ENCODE results near the gene SNED1. TPM values are rescaled to one million over a fixed set of nuclear protein-coding genes. Genes with fewer than 3 reads are reported as not detected.

Gene SNED1
- polyA plus RNA-seq, 3 donors: 0.02 to 3.4 (median 0.12) TPM

DNA sequence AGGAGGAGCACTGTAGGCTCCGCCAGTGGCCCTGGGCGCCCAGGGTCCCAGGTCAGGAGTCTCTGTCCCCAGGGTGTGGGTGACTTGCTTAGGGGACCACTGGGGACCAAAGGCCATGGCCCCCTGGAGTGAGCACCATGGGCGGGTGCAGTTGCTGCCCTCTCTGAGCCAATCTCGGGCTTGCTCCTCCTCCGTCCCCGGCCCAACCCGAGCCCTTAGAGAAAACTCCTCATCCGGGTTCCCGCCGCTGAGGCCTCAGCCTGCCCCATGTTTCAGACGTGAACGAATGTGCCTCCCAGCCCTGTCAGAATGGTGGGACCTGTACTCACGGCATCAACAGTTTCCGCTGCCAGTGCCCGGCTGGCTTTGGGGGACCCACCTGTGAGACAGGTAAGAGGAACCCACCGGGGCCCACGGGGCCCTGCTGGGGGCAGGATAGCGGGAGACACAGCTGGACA is 38.6 kb downstream of the SNED1 start:
- Mint-ChIP-seq H3K36me3 (no peaks in the 10 kb centered on the region), H3K27me3 (ENCODE audit: low read depth in 3 of 3) (peaks cover 4 to 18% (median 13%) of the 10 kb centered on the region in 3 donors), H3K27ac (no peak overlapping the region), H3K4me1 (peaks cover 8% of the 10 kb centered on the region), H3K4me3 (peak overlapping the region in 1 of 2 donors; percentile 53), H3K9me3 (no peaks in the 10 kb centered on the region)
- Histone ChIP-seq H3K4me1 (ENCODE audit: control insufficient read depth in 1 of 2, insufficient read depth in 2 of 2, low read length in 2 of 2) (peaks cover 0 to 4% of the 10 kb centered on the region in 2 donors), H3K9me3 (replicated peaks in 1 of 2; ENCODE audit: control insufficient read depth in 1 of 2, insufficient read depth in 1 of 2, low read length in 2 of 2) (no peaks in the 10 kb centered on the region), H4K20me1 (ENCODE audit: insufficient read depth, low read length) (no peaks in the 10 kb centered on the region), H2AFZ (ENCODE audit: insufficient read depth, low read depth, low read length, poor library complexity, severe bottlenecking) (no peak overlapping the region), H3K27me3 (ENCODE audit: control insufficient read depth in 2 of 2, insufficient read depth in 2 of 2, low read length in 2 of 2) (peaks cover 0 to 16% of the 10 kb centered on the region in 2 donors), H3K4me2 (replicated peaks; ENCODE audit: extremely low read depth, low read length, poor library complexity, severe bottlenecking) (peak overlapping the region; percentile 51), H3K9ac (ENCODE audit: insufficient read depth, low read length, poor library complexity, severe bottlenecking) (no peak overlapping the region), H3K4me3 (replicated peaks in 1 of 3; ENCODE audit: low read depth in 2 of 3, low read length in 3 of 3) (no peak overlapping the region), H3K27ac (ENCODE audit: low read depth in 1 of 2, low read length in 2 of 2) (no peak overlapping the region), H3K79me2 (ENCODE audit: insufficient read depth, low read length) (no peaks in the 10 kb centered on the region), H3K36me3 (replicated peaks in 1 of 2; ENCODE audit: control insufficient read depth in 1 of 2, insufficient read depth in 2 of 2, low read length in 2 of 2) (no peaks in the 10 kb centered on the region)
- intact Hi-C loops (cut with micrococcal nuclease): no loop called here
- TF ChIP-seq, protein P1, sequence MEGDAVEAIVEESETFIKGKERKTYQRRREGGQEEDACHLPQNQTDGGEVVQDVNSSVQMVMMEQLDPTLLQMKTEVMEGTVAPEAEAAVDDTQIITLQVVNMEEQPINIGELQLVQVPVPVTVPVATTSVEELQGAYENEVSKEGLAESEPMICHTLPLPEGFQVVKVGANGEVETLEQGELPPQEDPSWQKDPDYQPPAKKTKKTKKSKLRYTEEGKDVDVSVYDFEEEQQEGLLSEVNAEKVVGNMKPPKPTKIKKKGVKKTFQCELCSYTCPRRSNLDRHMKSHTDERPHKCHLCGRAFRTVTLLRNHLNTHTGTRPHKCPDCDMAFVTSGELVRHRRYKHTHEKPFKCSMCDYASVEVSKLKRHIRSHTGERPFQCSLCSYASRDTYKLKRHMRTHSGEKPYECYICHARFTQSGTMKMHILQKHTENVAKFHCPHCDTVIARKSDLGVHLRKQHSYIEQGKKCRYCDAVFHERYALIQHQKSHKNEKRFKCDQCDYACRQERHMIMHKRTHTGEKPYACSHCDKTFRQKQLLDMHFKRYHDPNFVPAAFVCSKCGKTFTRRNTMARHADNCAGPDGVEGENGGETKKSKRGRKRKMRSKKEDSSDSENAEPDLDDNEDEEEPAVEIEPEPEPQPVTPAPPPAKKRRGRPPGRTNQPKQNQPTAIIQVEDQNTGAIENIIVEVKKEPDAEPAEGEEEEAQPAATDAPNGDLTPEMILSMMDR (IDR thresholded peaks at IDR 0.05): no peak
- DNase-seq: peak in 1 of 3 donors; percentile 2
- 93% methylated on average over 18 of the region's 18 CpGs for WGBS (ENCODE audit: insufficient coverage)

DNA sequence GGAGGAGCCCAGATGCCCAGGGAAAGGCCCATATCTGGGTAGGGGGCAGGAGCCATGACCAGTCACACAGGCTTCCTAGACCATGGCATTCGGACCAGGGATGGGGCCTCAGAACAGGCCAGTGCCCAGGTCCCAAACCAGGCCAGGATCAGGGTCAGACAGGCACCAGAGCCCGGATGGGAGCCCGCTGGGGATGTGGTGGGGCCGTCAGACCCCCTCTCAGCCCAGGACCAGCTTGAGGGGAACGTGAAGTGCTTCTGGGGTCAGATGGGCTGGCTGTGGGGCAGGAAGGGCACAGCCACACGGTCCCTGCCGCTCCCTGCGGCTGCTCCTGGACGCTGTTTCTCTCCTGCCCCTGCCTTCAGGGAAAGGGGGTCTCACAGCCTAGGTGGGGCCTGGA is 39.1 kb downstream of the SNED1 start:
- peaks cover 8% of the 10 kb centered on the region for H3K4me1 Mint-ChIP-seq
- no peak overlapping the region for H3K4me3 ChIP-seq (replicated peaks in 1 of 3; ENCODE audit: low read depth in 2 of 3, low read length in 3 of 3)

More for the DNA sequence above, 39.1 kb downstream of the SNED1 start:
- intact Hi-C loops (cut with micrococcal nuclease): no loop called here
- Histone ChIP-seq H3K36me3 (replicated peaks in 1 of 2; ENCODE audit: control insufficient read depth in 1 of 2, insufficient read depth in 2 of 2, low read length in 2 of 2) (no peaks in the 10 kb centered on the region), H3K27ac (ENCODE audit: low read depth in 1 of 2, low read length in 2 of 2) (no peak overlapping the region), H3K4me2 (replicated peaks; ENCODE audit: extremely low read depth, low read length, poor library complexity, severe bottlenecking) (no peak overlapping the region), H2AFZ (ENCODE audit: insufficient read depth, low read depth, low read length, poor library complexity, severe bottlenecking) (no peak overlapping the region), H3K9me3 (replicated peaks in 1 of 2; ENCODE audit: control insufficient read depth in 1 of 2, insufficient read depth in 1 of 2, low read length in 2 of 2) (no peaks in the 10 kb centered on the region), H3K9ac (ENCODE audit: insufficient read depth, low read length, poor library complexity, severe bottlenecking) (no peak overlapping the region), H3K27me3 (ENCODE audit: control insufficient read depth in 2 of 2, insufficient read depth in 2 of 2, low read length in 2 of 2) (peaks cover 0 to 16% of the 10 kb centered on the region in 2 donors), H4K20me1 (ENCODE audit: insufficient read depth, low read length) (no peaks in the 10 kb centered on the region), H3K79me2 (ENCODE audit: insufficient read depth, low read length) (no peaks in the 10 kb centered on the region), H3K4me1 (ENCODE audit: control insufficient read depth in 1 of 2, insufficient read depth in 2 of 2, low read length in 2 of 2) (peaks cover 0 to 4% of the 10 kb centered on the region in 2 donors)
- Mint-ChIP-seq H3K9me3 (no peaks in the 10 kb centered on the region), H3K27me3 (ENCODE audit: low read depth in 3 of 3) (peaks cover 4 to 18% (median 13%) of the 10 kb centered on the region in 3 donors), H3K36me3 (no peaks in the 10 kb centered on the region), H3K4me3 (no peak overlapping the region), H3K27ac (no peak overlapping the region)
- DNase-seq: no peak
- 94% methylated on average over 9 of the region's 9 CpGs for WGBS (ENCODE audit: insufficient coverage)
- TF ChIP-seq, protein P1 (IDR thresholded peaks at IDR 0.05): no peak

Measured in CD14-positive monocyte (primary cell).